ENCODE data around the gene FES. TPM values are rescaled to one million over a fixed set of nuclear protein-coding genes. Genes with fewer than 3 reads are reported as not detected.

FES gene
- total RNA-seq, 1 experiment from 2014 or later = 0.91 TPM

DNA sequence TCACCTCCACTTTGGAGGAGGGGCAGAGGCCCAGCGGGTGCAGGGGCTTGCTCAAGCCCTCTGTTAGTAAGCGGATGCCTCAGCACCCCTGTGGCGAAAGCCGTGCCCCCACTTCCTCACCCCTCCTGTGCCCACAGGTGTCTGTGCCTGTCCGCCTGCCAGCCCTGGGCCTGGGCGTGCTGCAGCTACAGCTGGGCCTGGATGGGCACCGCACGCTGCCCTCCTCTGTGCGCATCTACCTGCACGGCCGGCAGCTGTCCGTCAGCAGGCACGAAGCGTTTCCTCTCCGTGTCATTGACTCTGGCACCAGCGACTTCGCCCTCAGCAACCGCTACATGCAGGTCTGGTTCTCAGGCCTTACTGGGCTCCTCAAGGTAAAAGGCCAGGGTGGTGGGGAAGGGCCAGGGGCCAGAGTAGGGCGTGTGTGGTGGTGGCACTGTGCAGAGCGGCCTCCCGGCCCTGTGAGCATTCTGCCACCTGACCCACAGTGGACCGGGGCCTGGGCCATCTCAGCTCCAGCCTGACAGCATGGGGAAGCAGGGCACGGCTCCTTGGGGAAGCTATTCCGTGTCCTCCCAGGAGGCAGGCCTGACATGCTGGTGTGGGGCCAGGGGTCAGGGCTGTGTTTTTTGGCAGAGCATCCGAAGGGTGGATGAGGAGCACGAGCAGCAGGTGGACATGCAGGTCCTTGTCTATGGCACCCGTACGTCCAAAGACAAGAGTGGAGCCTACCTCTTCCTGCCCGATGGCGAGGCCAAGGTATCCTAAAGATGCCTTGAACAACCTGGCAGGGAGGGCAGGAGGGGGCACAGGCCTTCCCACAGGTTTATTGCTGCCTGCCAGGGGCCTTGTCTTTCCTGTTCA lies 27.8 kb downstream of the FES start:
- H3K9me3 Mint-ChIP-seq (ENCODE audit: unreplicated experiment) = no peaks in the 10 kb centered on the region
- POLR2A ChIA-PET = interaction anchor here (0.7 kb wide), 1 partner anchor 40 kb away, joined by 3 read pairs; no protein-coding TSS in a partner anchor
- no peaks in the 10 kb centered on the region for H3K4me1 Mint-ChIP-seq (ENCODE audit: insufficient read depth, unreplicated experiment)
- no peaks in the 10 kb centered on the region for H3K27me3 Mint-ChIP-seq (ENCODE audit: insufficient read depth, unreplicated experiment)
- intact Hi-C loops (cut with micrococcal nuclease) = no loop called here
- peaks cover 38% of the 10 kb centered on the region for H3K36me3 Mint-ChIP-seq (ENCODE audit: insufficient read depth, unreplicated experiment)
- CTCF ChIA-PET = no interaction called here
- DNase-seq (ENCODE audit: unreplicated experiment) = no peak
- H3K27ac Mint-ChIP-seq (ENCODE audit: low read depth, unreplicated experiment) = no peak overlapping the region
- no peak overlapping the region for H3K4me3 Mint-ChIP-seq (ENCODE audit: unreplicated experiment)
- BruUV-seq (replicated peaks) = no TSS peak
- TF ChIP-seq, protein P1, sequence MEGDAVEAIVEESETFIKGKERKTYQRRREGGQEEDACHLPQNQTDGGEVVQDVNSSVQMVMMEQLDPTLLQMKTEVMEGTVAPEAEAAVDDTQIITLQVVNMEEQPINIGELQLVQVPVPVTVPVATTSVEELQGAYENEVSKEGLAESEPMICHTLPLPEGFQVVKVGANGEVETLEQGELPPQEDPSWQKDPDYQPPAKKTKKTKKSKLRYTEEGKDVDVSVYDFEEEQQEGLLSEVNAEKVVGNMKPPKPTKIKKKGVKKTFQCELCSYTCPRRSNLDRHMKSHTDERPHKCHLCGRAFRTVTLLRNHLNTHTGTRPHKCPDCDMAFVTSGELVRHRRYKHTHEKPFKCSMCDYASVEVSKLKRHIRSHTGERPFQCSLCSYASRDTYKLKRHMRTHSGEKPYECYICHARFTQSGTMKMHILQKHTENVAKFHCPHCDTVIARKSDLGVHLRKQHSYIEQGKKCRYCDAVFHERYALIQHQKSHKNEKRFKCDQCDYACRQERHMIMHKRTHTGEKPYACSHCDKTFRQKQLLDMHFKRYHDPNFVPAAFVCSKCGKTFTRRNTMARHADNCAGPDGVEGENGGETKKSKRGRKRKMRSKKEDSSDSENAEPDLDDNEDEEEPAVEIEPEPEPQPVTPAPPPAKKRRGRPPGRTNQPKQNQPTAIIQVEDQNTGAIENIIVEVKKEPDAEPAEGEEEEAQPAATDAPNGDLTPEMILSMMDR (IDR thresholded peaks at IDR 0.05; ENCODE audit: unreplicated experiment) = no peak

DNA sequence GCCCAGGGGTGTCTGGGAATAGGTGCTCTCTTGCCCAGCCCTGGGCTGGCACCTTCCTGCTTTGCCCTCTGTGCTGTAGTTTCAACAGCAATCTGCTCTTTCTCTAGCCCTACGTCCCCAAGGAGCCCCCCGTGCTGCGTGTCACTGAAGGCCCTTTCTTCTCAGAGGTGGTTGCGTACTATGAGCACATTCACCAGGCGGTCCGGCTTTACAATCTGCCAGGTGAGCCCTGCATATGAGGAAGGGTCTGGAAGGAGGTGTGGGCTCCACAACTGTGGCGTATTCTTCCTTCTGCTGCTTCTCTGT lies 28.4 kb downstream of the FES start:
- Mint-ChIP-seq H3K4me3 (ENCODE audit: unreplicated experiment) (no peak overlapping the region), H3K27me3 (ENCODE audit: insufficient read depth, unreplicated experiment) (no peaks in the 10 kb centered on the region), H3K27ac (ENCODE audit: low read depth, unreplicated experiment) (no peak overlapping the region), H3K4me1 (ENCODE audit: insufficient read depth, unreplicated experiment) (no peaks in the 10 kb centered on the region), H3K9me3 (ENCODE audit: unreplicated experiment) (no peaks in the 10 kb centered on the region), H3K36me3 (ENCODE audit: insufficient read depth, unreplicated experiment) (peaks cover 32% of the 10 kb centered on the region)
- ChIA-PET CTCF (no interaction called here), POLR2A (no interaction called here)
- TF ChIP-seq, protein P1 (IDR thresholded peaks at IDR 0.05; ENCODE audit: unreplicated experiment) = no peak
- no peak for DNase-seq (ENCODE audit: unreplicated experiment)
- no TSS peak for BruUV-seq (replicated peaks)
- intact Hi-C loops (cut with micrococcal nuclease) = no loop called here

DNA sequence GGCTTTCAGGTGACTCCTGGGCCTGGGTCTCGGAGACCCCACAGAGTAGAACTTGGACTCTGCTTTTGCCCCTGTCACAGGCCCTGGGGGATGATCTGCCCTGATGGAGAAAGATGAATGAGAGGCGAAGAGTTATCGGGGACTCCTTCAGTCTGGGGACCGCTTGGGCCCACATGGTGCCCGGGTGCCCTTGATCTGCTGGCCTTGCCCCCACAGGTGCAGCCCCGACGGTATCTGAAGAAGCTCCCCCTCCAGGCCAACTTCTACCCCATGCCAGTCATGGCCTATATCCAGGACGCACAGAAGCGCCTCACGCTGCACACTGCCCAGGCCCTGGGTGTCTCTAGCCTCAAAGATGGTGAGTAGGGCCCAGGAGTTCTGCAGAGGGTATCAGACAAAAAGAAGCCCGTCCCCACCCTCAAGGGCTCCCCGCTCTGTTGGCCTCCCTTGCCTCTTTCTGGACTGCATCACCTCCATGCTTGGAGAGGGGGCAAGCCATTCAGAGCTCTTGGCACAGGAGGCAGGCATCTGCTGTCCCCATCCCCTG lies 29.2 kb downstream of the FES start:
- BruUV-seq (replicated peaks) = no TSS peak
- H3K4me3 Mint-ChIP-seq (ENCODE audit: unreplicated experiment) = no peak overlapping the region
- TF ChIP-seq, protein P1 (IDR thresholded peaks at IDR 0.05; ENCODE audit: unreplicated experiment) = no peak
- no peaks in the 10 kb centered on the region for H3K9me3 Mint-ChIP-seq (ENCODE audit: unreplicated experiment)
- H3K4me1 Mint-ChIP-seq (ENCODE audit: insufficient read depth, unreplicated experiment) = no peaks in the 10 kb centered on the region
- H3K27me3 Mint-ChIP-seq (ENCODE audit: insufficient read depth, unreplicated experiment) = no peaks in the 10 kb centered on the region
- intact Hi-C loops (cut with micrococcal nuclease) = no loop called here
- CTCF ChIA-PET = interaction anchor here (0.7 to 1.6 kb wide), 3 partner anchors 11 to 28 kb away, joined by 3 to 4 read pairs (median 3); partner anchors contain the start of genes HDDC3 and MAN2A2
- H3K36me3 Mint-ChIP-seq (ENCODE audit: insufficient read depth, unreplicated experiment) = peaks cover 34% of the 10 kb centered on the region
- DNase-seq (ENCODE audit: unreplicated experiment) = no peak
- POLR2A ChIA-PET = interaction anchor here (0.9 to 1.6 kb wide), 3 partner anchors 10 to 17 kb away, joined by 4 to 5 read pairs (median 4); partner anchors contain the start of gene MAN2A2
- H3K27ac Mint-ChIP-seq (ENCODE audit: low read depth, unreplicated experiment) = no peak overlapping the region

DNA sequence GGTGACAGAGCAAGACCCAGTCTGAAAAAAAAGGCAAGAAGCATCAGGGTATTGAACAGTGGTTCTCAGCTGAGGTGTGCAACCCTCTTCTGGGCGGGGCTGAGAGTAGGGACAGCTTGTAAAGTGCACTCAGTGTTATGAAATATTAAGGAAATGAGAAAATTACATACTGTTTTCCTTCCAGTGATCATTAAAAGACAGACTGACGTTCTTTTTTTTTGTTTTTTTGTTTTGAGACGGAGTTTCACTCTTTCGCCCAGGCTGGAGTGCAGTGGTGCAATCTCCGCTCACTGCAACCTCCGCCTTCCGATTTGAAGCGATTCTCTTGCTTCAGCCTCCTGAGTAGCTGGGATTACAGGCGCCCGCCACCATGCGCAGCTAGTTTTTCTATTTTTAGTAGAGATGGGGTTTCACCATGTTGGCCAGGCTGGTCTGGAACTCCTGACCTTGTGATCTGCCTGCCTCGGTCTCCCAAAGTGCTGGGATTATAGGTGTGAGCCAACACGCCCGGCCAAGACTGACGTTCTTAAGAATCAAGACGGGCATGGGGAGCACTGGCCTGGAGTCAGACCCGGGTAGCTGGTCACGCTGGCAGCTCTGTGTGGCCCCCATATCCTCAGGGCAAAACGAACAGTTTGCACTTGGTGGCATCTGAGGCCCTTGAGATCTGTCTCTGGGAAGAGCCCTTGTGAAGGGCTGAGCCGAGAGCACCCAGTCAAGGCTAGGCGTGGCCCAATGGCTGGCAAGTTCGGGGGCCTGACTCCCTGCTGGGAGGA lies 30.2 kb downstream of the FES start:
- Mint-ChIP-seq H3K27me3 (ENCODE audit: insufficient read depth, unreplicated experiment) (no peaks in the 10 kb centered on the region), H3K36me3 (ENCODE audit: insufficient read depth, unreplicated experiment) (peaks cover 44% of the 10 kb centered on the region), H3K4me1 (ENCODE audit: insufficient read depth, unreplicated experiment) (no peaks in the 10 kb centered on the region), H3K27ac (ENCODE audit: low read depth, unreplicated experiment) (no peak overlapping the region), H3K9me3 (ENCODE audit: unreplicated experiment) (no peaks in the 10 kb centered on the region), H3K4me3 (ENCODE audit: unreplicated experiment) (no peak overlapping the region)
- no TSS peak for BruUV-seq (replicated peaks)
- no peak for DNase-seq (ENCODE audit: unreplicated experiment)
- intact Hi-C loops (cut with micrococcal nuclease) = no loop called here
- CTCF ChIA-PET = interaction anchor here (0.8 to 1.6 kb wide), 2 partner anchors 12 to 141 kb away, joined by 3 to 4 read pairs; partner anchors contain the start of gene MAN2A2
- TF ChIP-seq, protein P1 (IDR thresholded peaks at IDR 0.05; ENCODE audit: unreplicated experiment) = no peak
- POLR2A ChIA-PET = interaction anchor here (0.9 to 1.6 kb wide), 3 partner anchors 11 to 16 kb away, joined by 4 to 5 read pairs (median 4); partner anchors contain the start of gene MAN2A2
